D721Med (cell line): Measurements from ENCODE around the gene DPPA2.

Source experiments
- DNase-seq: peaks from one replicate; pipeline ENCODE4 v3.0.0; 2011; ENCODE audit warnings: low spot score; ENCODE audit not compliant: insufficient read length
- FAIRE-seq: peaks from 2 replicates; lab custom pipeline; 2011; peaks lifted over from hg19 to GRCh38; lab: Jason Lieb, UNC
- CTCF ChIP-seq: IDR thresholded peaks from 2 replicates; pipeline ENCODE4 v1.5.1; 2012; ENCODE audit warnings: mild to moderate bottlenecking, control low read depth; ENCODE audit not compliant: insufficient read depth; ENCODE audit errors: missing control alignments

The DPPA2 gene

DNA sequence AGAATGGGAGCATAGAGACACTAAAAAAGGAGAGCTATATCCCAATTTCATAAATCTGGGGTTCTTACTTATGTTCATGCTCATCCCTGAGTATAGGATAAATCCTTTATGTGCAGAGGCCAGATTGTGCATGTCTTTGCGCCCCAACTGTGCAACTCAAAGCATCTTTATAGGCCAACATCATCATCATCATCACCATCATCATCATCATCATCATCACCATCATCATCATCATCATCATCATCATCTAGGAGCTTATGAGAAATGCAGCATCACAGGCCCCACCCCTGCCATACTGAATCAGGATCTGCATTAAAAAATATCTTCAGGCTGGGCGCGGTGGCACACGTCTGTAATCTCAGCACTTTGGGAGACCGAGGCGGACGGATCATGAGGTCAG lies 45.5 kb downstream of the DPPA2 start:
- FAIRE-seq (no peak), DNase-seq (no peak)
- TF ChIP-seq CTCF = no peak

GRCh38 chr3:109269577-109270275 lies 46.6 kb downstream of the DPPA2 start:
- no peak for DNase-seq
- no peak for TF ChIP-seq CTCF
- no peak for FAIRE-seq

DNA sequence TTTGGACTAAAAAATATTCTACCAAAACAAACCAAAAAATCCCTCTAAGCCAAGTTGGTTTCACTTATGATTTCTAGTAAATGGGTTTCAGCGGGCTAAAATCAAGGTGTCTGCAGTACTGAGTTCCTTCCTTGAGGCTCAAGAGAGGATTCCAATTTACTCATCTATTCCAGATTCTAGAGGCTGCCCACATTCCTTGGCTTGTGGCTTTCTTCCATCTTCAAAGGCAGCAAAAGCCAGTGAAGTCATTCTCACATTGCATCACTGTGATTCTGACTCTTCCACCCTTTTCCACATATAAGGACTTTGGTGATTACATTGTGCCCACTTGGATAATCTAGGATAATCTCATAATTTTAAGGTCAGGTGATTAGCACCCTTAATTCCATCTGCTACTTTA lies 48.1 kb downstream of the DPPA2 start:
- FAIRE-seq = peak; percentile 94
- DNase-seq = no peak
- no peak for TF ChIP-seq CTCF

DNA sequence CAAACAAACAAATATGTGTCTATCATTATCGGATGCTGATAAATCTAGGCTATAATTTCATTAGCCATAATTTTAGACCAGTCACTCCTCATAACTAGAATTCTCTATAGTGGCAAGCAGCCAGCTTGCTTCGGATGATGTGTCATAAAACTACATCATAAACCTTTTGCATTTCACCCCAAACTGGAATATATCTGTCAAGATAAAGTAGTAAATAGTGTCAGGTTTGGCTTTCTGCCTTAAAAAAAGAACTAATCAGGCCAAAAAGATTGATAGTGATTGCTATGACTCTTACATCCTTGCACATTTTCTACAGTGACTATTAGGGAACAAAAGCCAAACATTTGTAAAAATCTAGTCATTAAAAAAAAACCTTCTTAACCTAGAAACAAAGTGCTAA lies 51.0 kb downstream of the DPPA2 start:
- DNase-seq = no peak
- FAIRE-seq = no peak
- TF ChIP-seq CTCF = no peak

DNA sequence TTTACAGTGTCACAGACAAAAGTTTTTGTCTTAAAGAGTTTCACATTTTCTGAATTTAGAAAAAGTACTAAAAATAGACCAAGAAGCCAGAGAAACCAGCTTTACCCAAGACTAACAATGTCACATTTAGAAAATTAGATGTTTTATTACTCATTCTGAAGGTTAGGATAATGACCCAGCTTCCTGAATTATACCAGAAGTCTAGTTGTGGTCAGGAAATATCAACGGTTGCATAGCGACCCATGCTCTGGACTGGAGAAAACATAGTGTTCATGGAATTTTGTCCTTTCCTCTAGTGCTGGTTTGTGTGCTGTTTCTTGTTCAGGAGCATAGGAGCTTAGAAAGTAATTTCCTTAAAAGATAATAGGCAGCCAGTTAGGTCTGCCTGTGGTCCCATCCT lies 59.0 kb downstream of the DPPA2 start:
- DNase-seq (no peak), FAIRE-seq (peak; percentile 55)
- no peak for TF ChIP-seq CTCF

DNA sequence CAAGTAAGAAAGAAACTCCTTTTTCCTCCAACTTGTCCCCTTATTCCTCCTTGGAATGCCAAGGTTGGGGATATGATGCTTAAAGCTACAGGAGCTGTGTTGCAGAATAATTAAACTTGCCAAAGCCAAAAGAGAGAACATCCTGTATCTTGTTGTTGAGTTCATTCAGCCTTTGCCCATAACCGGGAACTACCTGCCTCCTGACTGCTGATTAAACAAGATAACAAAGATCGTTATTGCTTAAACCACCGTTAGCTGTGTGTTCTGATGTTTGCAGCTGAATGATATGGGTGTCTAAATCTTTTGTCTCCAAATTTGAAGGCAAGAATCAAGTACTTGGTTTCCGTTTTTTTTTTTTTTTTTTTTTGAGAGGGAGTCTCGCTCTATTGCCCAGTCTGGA lies 61.5 kb downstream of the DPPA2 start:
- DNase-seq = no peak
- no peak for TF ChIP-seq CTCF
- FAIRE-seq = no peak

DNA sequence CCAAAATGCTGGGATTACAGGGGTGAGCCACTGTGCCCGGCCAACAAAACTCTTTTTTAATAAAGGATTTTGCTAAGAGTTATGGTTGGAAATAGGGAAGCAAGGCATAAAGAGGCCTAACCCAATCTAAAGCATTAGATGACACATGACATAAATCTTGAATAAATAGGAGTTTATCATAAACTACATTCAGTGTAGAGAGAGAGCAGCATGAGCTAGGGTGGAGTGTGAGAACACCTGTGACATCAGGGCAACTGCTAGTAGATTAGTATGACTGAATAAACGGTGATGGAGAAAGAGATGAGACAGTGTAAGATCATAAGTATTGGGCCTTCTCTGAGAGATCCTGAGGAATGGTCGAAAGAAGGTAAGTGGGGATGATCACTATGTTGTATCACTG lies 63.7 kb downstream of the DPPA2 start:
- TF ChIP-seq CTCF = no peak

More for the DNA sequence above, 63.7 kb downstream of the DPPA2 start:
- FAIRE-seq (no peak), DNase-seq (no peak)
